Natural killer cell (primary cell): ENCODE results near the gene MXD4. TPM values are rescaled to one million over a fixed set of nuclear protein-coding genes. Genes with fewer than 3 reads are reported as not detected.

Source experiments
- ATAC-seq, 3 donors: fragments of 150-1000 bp in 2 of 3; fragments of 200-7000 bp in 1 of 3; cut with Tn5 transposase; 1 replicate in 1 of 3; 2 replicates in 2 of 3; pipeline ENCODE4 v1.10.0; 2021; ENCODE audit warnings: mild to moderate bottlenecking in 2 of 3, moderate library complexity in 2 of 3
- DNase-seq, 2 donors: peaks; one replicate each; pipeline versions ENCODE4 v3.0.0 to v3.0.0-alpha.2; 2013 to 2021; ENCODE audit warnings: mixed read lengths in 1 of 2
- H3K27ac ChIP-seq: one replicate; pipeline ENCODE4 v1.5.1; 2013; ENCODE audit warnings: mild to moderate bottlenecking, low read length
- H3K27me3 ChIP-seq: one replicate; pipeline ENCODE4 v1.6.1; 2013; ENCODE audit warnings: low read length; ENCODE audit not compliant: control insufficient read depth, insufficient read depth
- H3K36me3 ChIP-seq: one replicate; pipeline ENCODE4 v1.6.1; 2013; ENCODE audit warnings: low read length; ENCODE audit not compliant: control insufficient read depth, insufficient read depth
- H3K4me1 ChIP-seq: one replicate; pipeline ENCODE4 v1.6.1; 2013; ENCODE audit warnings: low read length; ENCODE audit not compliant: control insufficient read depth, insufficient read depth
- H3K4me3 ChIP-seq: one replicate; pipeline ENCODE4 v1.5.1; 2013; ENCODE audit warnings: low read length
- H3K9me3 ChIP-seq: one replicate; pipeline ENCODE4 v1.6.1; 2013; ENCODE audit warnings: low read length; ENCODE audit not compliant: control insufficient read depth, insufficient read depth
- H3K27ac Mint-ChIP-seq, 2 donors: one replicate each; pipeline ENCODE4 v1.8.0; 2022; ENCODE audit warnings: mild to moderate bottlenecking in 2 of 2, mixed read lengths in 2 of 2, moderate library complexity in 1 of 2
- H3K27me3 Mint-ChIP-seq, 2 donors: one replicate each; pipeline ENCODE4 v1.8.0; 2022; ENCODE audit warnings: low read depth in 2 of 2, mixed read lengths in 2 of 2
- H3K36me3 Mint-ChIP-seq: one replicate; pipeline ENCODE4 v1.8.0; 2022; ENCODE audit warnings: mixed read lengths
- H3K4me1 Mint-ChIP-seq, 2 donors: one replicate each; pipeline ENCODE4 v1.8.0; 2022; ENCODE audit warnings: mixed read lengths in 2 of 2
- H3K4me3 Mint-ChIP-seq: one replicate; pipeline ENCODE4 v1.8.0; 2022; ENCODE audit warnings: mild to moderate bottlenecking, moderate library complexity, mixed read lengths
- H3K9me3 Mint-ChIP-seq, 2 donors: one replicate each; pipeline ENCODE4 v1.8.0; 2022; ENCODE audit warnings: mixed read lengths in 2 of 2
- CTCF ChIP-seq: fragments of 200-600 bp; IDR thresholded peaks from one replicate; pipeline ENCODE4 v1.8.0; 2022; ENCODE audit warnings: antibody characterized with exemption
- WGBS: methylation state at CpG from one replicate; pipeline ENCODE4 v1.1.7; 2013; ENCODE audit warnings: missing lambda C conversion rate; ENCODE audit not compliant: insufficient coverage; 5-methylcytosine and 5-hydroxymethylcytosine counted together
- intact Hi-C: fragments of 100-400 bp; cut with micrococcal nuclease; formaldehyde crosslinking; loops from one replicate; pipeline ENCODE4 v1.14.2; 2022
- total RNA-seq, 4 donors: library from RNA; stranded (reverse); fragments of 120-200 nt in 1 of 4; gene quantifications; one replicate each; pipeline versions ENCODE4 v1.2.3 to v1.2.4, GENCODE V29; 2013 to 2022

The MXD4 gene
- total RNA-seq, 3 donors from 2014 or later (not counting 1 experiment from before 2014, with no cell fraction given), result 141 to 172 (median 166) TPM

GRCh38 chr4:2262944-2263250 is 988 bp upstream of the MXD4 start:
- TF ChIP-seq CTCF, result no peak
- peak overlapping the region; percentile 65 for H3K4me3 Mint-ChIP-seq
- H3K27me3 ChIP-seq, result no peaks in the 10 kb centered on the region
- H3K9me3 ChIP-seq, result no peaks in the 10 kb centered on the region
- H3K36me3 ChIP-seq, result peaks cover 8% of the 10 kb centered on the region
- H3K36me3 Mint-ChIP-seq, result no peaks in the 10 kb centered on the region
- H3K27me3 Mint-ChIP-seq, result no peaks in the 10 kb centered on the region
- intact Hi-C loops, result loop anchor here (1.0 kb wide), 4 partner anchors 19 to 150 kb away; partner anchors contain the start of genes HAUS3 and POLN
- H3K27ac ChIP-seq, result peak overlapping the region; percentile 99
- H3K4me3 ChIP-seq, result peak overlapping the region; percentile 82
- peaks cover 0 to 3% of the 10 kb centered on the region in 2 donors for H3K4me1 Mint-ChIP-seq
- WGBS, result 51% methylated on average over 9 of the region's 13 CpGs
- ATAC-seq (no peak), DNase-seq (no peak)
- no peaks in the 10 kb centered on the region for H3K9me3 Mint-ChIP-seq
- H3K4me1 ChIP-seq, result peaks cover 38% of the 10 kb centered on the region
- peak overlapping the region; percentile 73 to 89 for H3K27ac Mint-ChIP-seq

DNA sequence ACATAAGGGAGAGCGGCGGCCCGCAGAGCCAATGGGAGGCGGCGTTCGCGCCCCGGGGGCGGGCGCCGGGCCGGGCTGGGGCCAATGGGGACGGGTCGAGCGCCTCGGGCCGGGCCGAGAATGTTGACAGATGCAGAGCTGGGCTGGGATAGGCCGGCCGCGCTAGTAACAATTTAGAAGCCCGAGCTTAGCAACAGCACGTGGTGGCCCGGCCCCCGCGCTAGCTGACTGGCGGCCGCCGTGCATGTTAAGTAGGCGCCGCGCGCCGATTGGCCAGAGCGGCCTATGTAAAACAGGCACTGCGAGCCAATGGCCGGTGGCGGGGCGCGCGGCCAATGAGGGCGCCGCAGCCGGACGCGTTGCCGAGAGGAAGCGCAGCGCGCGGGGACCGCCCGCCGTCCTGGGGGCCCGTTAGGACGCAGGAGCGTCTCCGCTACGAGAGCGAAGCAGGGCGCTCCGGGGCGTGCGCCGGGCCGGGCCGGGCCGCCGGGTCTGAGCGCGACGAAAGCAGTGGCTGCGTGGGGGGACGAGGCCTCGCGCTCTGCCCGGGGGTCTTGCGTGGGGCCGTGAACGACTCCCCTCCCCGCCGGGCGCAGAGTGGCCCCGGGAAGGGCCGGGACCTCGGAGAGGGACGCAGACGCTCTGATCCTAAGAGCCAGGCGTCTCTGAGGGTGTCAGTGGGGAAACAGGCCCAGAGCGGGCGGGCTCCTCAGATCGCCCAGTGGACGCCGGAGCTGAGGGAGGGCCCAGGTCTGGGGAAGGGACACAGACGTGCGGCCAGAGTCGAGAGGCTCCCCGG is 435 bp upstream of the MXD4 start:
- no peak for TF ChIP-seq CTCF
- Histone ChIP-seq H3K9me3 (no peaks in the 10 kb centered on the region), H3K36me3 (peaks cover 13% of the 10 kb centered on the region), H3K4me1 (peaks cover 39% of the 10 kb centered on the region), H3K27me3 (no peaks in the 10 kb centered on the region), H3K4me3 (peak overlapping the region; percentile 82), H3K27ac (peak overlapping the region; percentile 99)
- Mint-ChIP-seq H3K27me3 (no peaks in the 10 kb centered on the region), H3K4me1 (peaks cover 0 to 5% of the 10 kb centered on the region in 2 donors), H3K36me3 (no peaks in the 10 kb centered on the region), H3K9me3 (no peaks in the 10 kb centered on the region), H3K4me3 (peak overlapping the region; percentile 89), H3K27ac (peak overlapping the region; percentile 73 to 89)
- intact Hi-C loops, result loop anchor here (1.0 kb wide), 4 partner anchors 20 to 151 kb away; partner anchors contain the start of genes HAUS3 and POLN
- ATAC-seq (peak; percentile 86 to 95 (median 86)), DNase-seq (peak; percentile 98)
- under 1% methylated on average over 98 of the region's 98 CpGs for WGBS

- peak; percentile 17 to 28 (median 18) for ATAC-seq
- no peaks in the 10 kb centered on the region for H3K9me3 Mint-ChIP-seq
- H3K4me3 ChIP-seq, result peak overlapping the region; percentile 89
Observed at GRCh38 chr4:2261110-2261852, 628 bp downstream of the MXD4 start.

More at GRCh38 chr4:2261110-2261852, 628 bp downstream of the MXD4 start:
- peak overlapping the region; percentile 44 for H3K27ac ChIP-seq
- H3K27me3 ChIP-seq, result no peaks in the 10 kb centered on the region
- Mint-ChIP-seq H3K4me3 (peak overlapping the region; percentile 76), H3K27me3 (no peaks in the 10 kb centered on the region), H3K27ac (peak overlapping the region; percentile 73 to 89), H3K4me1 (peaks cover 6 to 12% of the 10 kb centered on the region in 2 donors), H3K36me3 (no peaks in the 10 kb centered on the region)
- TF ChIP-seq CTCF, result no peak
- no peaks in the 10 kb centered on the region for H3K9me3 ChIP-seq
- intact Hi-C loops, result no loop called here
- H3K4me1 ChIP-seq, result peaks cover 39% of the 10 kb centered on the region
- peaks cover 15% of the 10 kb centered on the region for H3K36me3 ChIP-seq
- DNase-seq, result peak; percentile 61 to 82
- WGBS, result under 1% methylated on average over 91 of the region's 91 CpGs
